ENCODE measurements around the gene JARID2.

Gene JARID2

GRCh38 chr6:15453622-15454021, 207.8 kb downstream of the JARID2 start:
- Mint-ChIP-seq H3K36me3 (ENCODE audit: insufficient read depth) (peaks cover 8% of the 10 kb centered on the region), H3K9me3 (no peaks in the 10 kb centered on the region), H3K27me3 (no peaks in the 10 kb centered on the region), H3K4me3 (no peak overlapping the region), H3K4me1 (ENCODE audit: low read depth in 2 of 2) (peaks cover 39% of the 10 kb centered on the region in 2 donors), H3K27ac (peak overlapping the region; percentile 61)
- ATAC-seq (replicated peaks) (no peak), DNase-seq (no peak)

GRCh38 chr6:15456422-15456821, 210.6 kb downstream of the JARID2 start:
- ATAC-seq (replicated peaks) = no peak
- Mint-ChIP-seq H3K4me1 (ENCODE audit: low read depth in 2 of 2) (peaks cover 35 to 41% of the 10 kb centered on the region in 2 donors), H3K36me3 (ENCODE audit: insufficient read depth) (peaks cover 8% of the 10 kb centered on the region)

GRCh38 chr6:15457121-15457650, 211.3 kb downstream of the JARID2 start:
- no peak for ATAC-seq (replicated peaks)
- H3K27ac Mint-ChIP-seq = no peak overlapping the region
- H3K4me3 Mint-ChIP-seq = no peak overlapping the region
- H3K27me3 Mint-ChIP-seq = no peaks in the 10 kb centered on the region
- H3K9me3 Mint-ChIP-seq = no peaks in the 10 kb centered on the region
- H3K4me1 Mint-ChIP-seq (ENCODE audit: low read depth in 2 of 2) = peaks cover 28 to 39% of the 10 kb centered on the region in 2 donors
- DNase-seq = no peak
- peaks cover 8% of the 10 kb centered on the region for H3K36me3 Mint-ChIP-seq (ENCODE audit: insufficient read depth)

More at GRCh38 chr6:15456422-15456821, 210.6 kb downstream of the JARID2 start:
- DNase-seq = no peak
- H3K27ac Mint-ChIP-seq = no peak overlapping the region
- H3K9me3 Mint-ChIP-seq = no peaks in the 10 kb centered on the region
- H3K4me3 Mint-ChIP-seq = no peak overlapping the region
- H3K27me3 Mint-ChIP-seq = no peaks in the 10 kb centered on the region

- no peaks in the 10 kb centered on the region for H3K9me3 Mint-ChIP-seq
- ATAC-seq (replicated peaks) (no peak), DNase-seq (no peak)
- H3K27me3 Mint-ChIP-seq = no peaks in the 10 kb centered on the region
- peak overlapping the region in 1 of 2 donors; percentile 62 for H3K27ac Mint-ChIP-seq
- peaks cover 10% of the 10 kb centered on the region for H3K36me3 Mint-ChIP-seq (ENCODE audit: insufficient read depth)
- peaks cover 26 to 34% of the 10 kb centered on the region in 2 donors for H3K4me1 Mint-ChIP-seq (ENCODE audit: low read depth in 2 of 2)
- H3K4me3 Mint-ChIP-seq = no peak overlapping the region
These were observed 212.2 kb downstream of the JARID2 start for GRCh38 chr6:15458021-15458459.

- ATAC-seq (replicated peaks) = no peak
- peaks cover 30 to 40% of the 10 kb centered on the region in 2 donors for H3K4me1 Mint-ChIP-seq (ENCODE audit: low read depth in 2 of 2)
- H3K27me3 Mint-ChIP-seq = no peaks in the 10 kb centered on the region
- peaks cover 8% of the 10 kb centered on the region for H3K36me3 Mint-ChIP-seq (ENCODE audit: insufficient read depth)
- H3K27ac Mint-ChIP-seq = peak overlapping the region in 1 of 2 donors; percentile 13
- no peak overlapping the region for H3K4me3 Mint-ChIP-seq
- DNase-seq = no peak
- no peaks in the 10 kb centered on the region for H3K9me3 Mint-ChIP-seq
These were observed 214.3 kb downstream of the JARID2 start for GRCh38 chr6:15460110-15460727.

GRCh38 chr6:15461127-15461944, 215.5 kb downstream of the JARID2 start:
- no peak overlapping the region for H3K27ac Mint-ChIP-seq
- DNase-seq (no peak), ATAC-seq (replicated peaks) (no peak)
- peaks cover 27 to 40% of the 10 kb centered on the region in 2 donors for H3K4me1 Mint-ChIP-seq (ENCODE audit: low read depth in 2 of 2)
- H3K27me3 Mint-ChIP-seq = no peaks in the 10 kb centered on the region
- peaks cover 8% of the 10 kb centered on the region for H3K36me3 Mint-ChIP-seq (ENCODE audit: insufficient read depth)
- no peaks in the 10 kb centered on the region for H3K9me3 Mint-ChIP-seq
- H3K4me3 Mint-ChIP-seq = no peak overlapping the region

GRCh38 chr6:15462256-15462655, 216.4 kb downstream of the JARID2 start:
- peaks cover 6% of the 10 kb centered on the region for H3K36me3 Mint-ChIP-seq (ENCODE audit: insufficient read depth)
- H3K4me1 Mint-ChIP-seq (ENCODE audit: low read depth in 2 of 2) = peaks cover 31 to 40% of the 10 kb centered on the region in 2 donors
- no peak overlapping the region for H3K4me3 Mint-ChIP-seq
- DNase-seq (no peak), ATAC-seq (replicated peaks) (no peak)
- H3K9me3 Mint-ChIP-seq = no peaks in the 10 kb centered on the region
- no peak overlapping the region for H3K27ac Mint-ChIP-seq
- H3K27me3 Mint-ChIP-seq = no peaks in the 10 kb centered on the region

- ATAC-seq (replicated peaks) (no peak), DNase-seq (no peak)
- Mint-ChIP-seq H3K4me3 (no peak overlapping the region), H3K9me3 (no peaks in the 10 kb centered on the region), H3K36me3 (ENCODE audit: insufficient read depth) (peaks cover 6% of the 10 kb centered on the region), H3K4me1 (ENCODE audit: low read depth in 2 of 2) (peaks cover 30 to 40% of the 10 kb centered on the region in 2 donors), H3K27ac (no peak overlapping the region), H3K27me3 (no peaks in the 10 kb centered on the region)
These were observed 217.1 kb downstream of the JARID2 start for GRCh38 chr6:15462717-15463525.

GRCh38 chr6:15464211-15464725, 218.4 kb downstream of the JARID2 start:
- H3K4me3 Mint-ChIP-seq = no peak overlapping the region
- H3K27me3 Mint-ChIP-seq = no peaks in the 10 kb centered on the region
- peaks cover 11% of the 10 kb centered on the region for H3K36me3 Mint-ChIP-seq (ENCODE audit: insufficient read depth)
- peaks cover 27 to 30% of the 10 kb centered on the region in 2 donors for H3K4me1 Mint-ChIP-seq (ENCODE audit: low read depth in 2 of 2)
- ATAC-seq (replicated peaks) = peak; percentile 78
- no peak overlapping the region for H3K27ac Mint-ChIP-seq
- H3K9me3 Mint-ChIP-seq = no peaks in the 10 kb centered on the region
- DNase-seq = peak; percentile 58 to 68 (median 62)

GRCh38 chr6:15465212-15465611, 219.3 kb downstream of the JARID2 start:
- Mint-ChIP-seq H3K27ac (no peak overlapping the region), H3K27me3 (no peaks in the 10 kb centered on the region), H3K36me3 (ENCODE audit: insufficient read depth) (peaks cover 11% of the 10 kb centered on the region), H3K4me1 (ENCODE audit: low read depth in 2 of 2) (peaks cover 24% of the 10 kb centered on the region in 2 donors), H3K4me3 (no peak overlapping the region), H3K9me3 (no peaks in the 10 kb centered on the region)
- no peak for DNase-seq
- ATAC-seq (replicated peaks) = no peak

- ATAC-seq (replicated peaks) = no peak
- no peak overlapping the region for H3K4me3 Mint-ChIP-seq
- no peak for DNase-seq
- no peaks in the 10 kb centered on the region for H3K27me3 Mint-ChIP-seq
- H3K36me3 Mint-ChIP-seq (ENCODE audit: insufficient read depth) = peaks cover 20% of the 10 kb centered on the region
- H3K4me1 Mint-ChIP-seq (ENCODE audit: low read depth in 2 of 2) = peaks cover 6 to 10% of the 10 kb centered on the region in 2 donors
- H3K27ac Mint-ChIP-seq = no peak overlapping the region
- no peaks in the 10 kb centered on the region for H3K9me3 Mint-ChIP-seq
These were observed 224.9 kb downstream of the JARID2 start for GRCh38 chr6:15470746-15471145.

- no peaks in the 10 kb centered on the region for H3K27me3 Mint-ChIP-seq
- peaks cover 6 to 14% of the 10 kb centered on the region in 2 donors for H3K4me1 Mint-ChIP-seq (ENCODE audit: low read depth in 2 of 2)
- ATAC-seq (replicated peaks) = no peak
- H3K36me3 Mint-ChIP-seq (ENCODE audit: insufficient read depth) = peaks cover 16% of the 10 kb centered on the region
- no peak overlapping the region for H3K4me3 Mint-ChIP-seq
- no peak for DNase-seq
- H3K27ac Mint-ChIP-seq = peak overlapping the region in 1 of 2 donors; percentile 46
- H3K9me3 Mint-ChIP-seq = no peaks in the 10 kb centered on the region
These were observed 226.8 kb downstream of the JARID2 start for GRCh38 chr6:15472621-15473020.

- no peaks in the 10 kb centered on the region for H3K27me3 Mint-ChIP-seq
- ATAC-seq (replicated peaks) (no peak), DNase-seq (no peak)
- H3K9me3 Mint-ChIP-seq = no peaks in the 10 kb centered on the region
- peaks cover 6 to 14% of the 10 kb centered on the region in 2 donors for H3K4me1 Mint-ChIP-seq (ENCODE audit: low read depth in 2 of 2)
- peaks cover 14% of the 10 kb centered on the region for H3K36me3 Mint-ChIP-seq (ENCODE audit: insufficient read depth)
- no peak overlapping the region for H3K4me3 Mint-ChIP-seq
- no peak overlapping the region for H3K27ac Mint-ChIP-seq
These were observed 227.3 kb downstream of the JARID2 start for GRCh38 chr6:15473174-15473573.
